ENCODE data around the gene SPTB.

The SPTB gene

GRCh38 chr14:64873506-64874219 lies 6.0 kb downstream of the SPTB start:
- TF ChIP-seq CTCF (IDR thresholded peaks at IDR 0.05; ENCODE audit: low read length, missing control alignments) = no peak
- no peak for DNase-seq (ENCODE audit: low read depth)
- no peak overlapping the region for H3K4me3 ChIP-seq (replicated peaks; ENCODE audit: low read depth, low read length)

GRCh38 chr14:64871344-64871743 lies 8.4 kb downstream of the SPTB start:
- no peak for DNase-seq (ENCODE audit: low read depth)
- TF ChIP-seq CTCF (IDR thresholded peaks at IDR 0.05; ENCODE audit: low read length, missing control alignments) = no peak
- no peak overlapping the region for H3K4me3 ChIP-seq (replicated peaks; ENCODE audit: low read depth, low read length)

GRCh38 chr14:64870160-64870559 lies 9.5 kb downstream of the SPTB start:
- TF ChIP-seq CTCF (IDR thresholded peaks at IDR 0.05; ENCODE audit: low read length, missing control alignments) = no peak
- no peak for DNase-seq (ENCODE audit: low read depth)
- H3K4me3 ChIP-seq (replicated peaks; ENCODE audit: low read depth, low read length) = no peak overlapping the region

GRCh38 chr14:64868841-64869240 lies 10.9 kb downstream of the SPTB start:
- TF ChIP-seq CTCF (IDR thresholded peaks at IDR 0.05; ENCODE audit: low read length, missing control alignments) = no peak
- no peak for DNase-seq (ENCODE audit: low read depth)
- H3K4me3 ChIP-seq (replicated peaks; ENCODE audit: low read depth, low read length) = no peak overlapping the region

- no peak overlapping the region for H3K4me3 ChIP-seq (replicated peaks; ENCODE audit: low read depth, low read length)
- no peak for TF ChIP-seq CTCF (IDR thresholded peaks at IDR 0.05; ENCODE audit: low read length, missing control alignments)
- no peak for DNase-seq (ENCODE audit: low read depth)
Observed at GRCh38 chr14:64868379-64868778, 11.3 kb downstream of the SPTB start.

- no peak overlapping the region for H3K4me3 ChIP-seq (replicated peaks; ENCODE audit: low read depth, low read length)
- TF ChIP-seq CTCF (IDR thresholded peaks at IDR 0.05; ENCODE audit: low read length, missing control alignments) = no peak
- DNase-seq (ENCODE audit: low read depth) = no peak
Observed at GRCh38 chr14:64867182-64867581, 12.5 kb downstream of the SPTB start.

GRCh38 chr14:64865992-64866391 lies 13.7 kb downstream of the SPTB start:
- no peak for DNase-seq (ENCODE audit: low read depth)
- no peak overlapping the region for H3K4me3 ChIP-seq (replicated peaks; ENCODE audit: low read depth, low read length)
- TF ChIP-seq CTCF (IDR thresholded peaks at IDR 0.05; ENCODE audit: low read length, missing control alignments) = no peak

Data from fibroblast of pulmonary artery (primary cell).